Panc1 (cell line): ENCODE measurements around the gene RBM24. TPM values are rescaled to one million over a fixed set of nuclear protein-coding genes. Genes with fewer than 3 reads are reported as not detected.

Experiments used
- ATAC-seq: fragments of 200-7000 bp; cut with Tn5 transposase; 2 replicates; pipeline ENCODE4 v1.9.1; 2020; ENCODE audit warnings: mild to moderate bottlenecking, moderate library complexity
- BruUV-seq: library from RNA; stranded (reverse); fragments of 400-500 nt; replicated peaks from 2 replicates; lab custom pipeline; 2021; lab: Mats Ljungman, UMichigan
- CTCF ChIA-PET: fragments of 300-600 bp; sonication (Branson Sonifier 250); formaldehyde crosslinking; loops from one replicate; lab custom pipeline; 2022; ENCODE audit warnings: antibody characterized with exemption; lab: Charles Lee
- POLR2A ChIA-PET: fragments of 300-600 bp; sonication (Branson Sonifier 250); formaldehyde crosslinking; loops from one replicate; lab custom pipeline; 2022; ENCODE audit warnings: antibody characterized with exemption; lab: Charles Lee
- DNase-seq: peaks from one replicate; pipeline ENCODE4 v3.0.0-alpha.2; 2010; ENCODE audit warnings: low read depth, low spot score
- H3K27ac ChIP-seq: 2 replicates; pipeline ENCODE4 v1.5.1; 2011; ENCODE audit warnings: mild to moderate bottlenecking, low read length, inconsistent platforms
- H3K27me3 ChIP-seq: fragments of 200-500 bp; sonication (Bioruptor generic); 2 replicates; pipeline ENCODE4 v1.6.0; 2014; ENCODE audit warnings: low read length, inconsistent platforms; ENCODE audit not compliant: control insufficient read depth, insufficient read depth
- H3K36me3 ChIP-seq: fragments of 200-500 bp; sonication (Bioruptor generic); 2 replicates; pipeline ENCODE4 v1.5.1; 2014; ENCODE audit warnings: inconsistent platforms, mild to moderate bottlenecking, low read length, moderate library complexity; ENCODE audit not compliant: control insufficient read depth, insufficient read depth
- H3K4me1 ChIP-seq: 2 replicates; pipeline ENCODE4 v1.5.1; 2011; ENCODE audit warnings: inconsistent platforms, mild to moderate bottlenecking, low read length, moderate library complexity; ENCODE audit not compliant: control insufficient read depth, insufficient read depth
- H3K4me3 ChIP-seq, 2 experiments: 2 replicates each; pipeline ENCODE4 v1.5.1; 2011 to 2012; ENCODE audit warnings: low read depth in 2 of 2, low read length in 2 of 2, mild to moderate bottlenecking in 2 of 2, inconsistent platforms in 1 of 2, moderate library complexity in 1 of 2
- H3K9me3 ChIP-seq: fragments of 200-500 bp; sonication (Bioruptor generic); 2 replicates; pipeline ENCODE4 v1.5.1; 2014; ENCODE audit warnings: low read depth, mild to moderate bottlenecking, inconsistent platforms, low read length, moderate library complexity; ENCODE audit not compliant: control insufficient read depth, insufficient read depth
- POLR2AphosphoS5 ChIP-seq: IDR thresholded peaks from 2 replicates; pipeline ENCODE4 v1.6.1; 2012; ENCODE audit warnings: mild to moderate bottlenecking, low read depth, low read length, moderate library complexity
- SIN3A ChIP-seq: IDR thresholded peaks from 2 replicates; pipeline ENCODE4 v1.6.1; 2012; ENCODE audit warnings: low read depth, mild to moderate bottlenecking, low read length, moderate library complexity, borderline replicate concordance; ENCODE audit not compliant: insufficient read depth
- TCF7L2 ChIP-seq: IDR thresholded peaks from 2 replicates; pipeline ENCODE4 v1.6.1; 2011; ENCODE audit warnings: mild to moderate bottlenecking, low read depth, low read length, inconsistent platforms
- in situ Hi-C: cut with HindIII; loops from 2 replicates; pipeline ENCODE4 v1.10.0; 2016; ENCODE audit warnings: low sequenced_read_pairs, low pct_unique_long_range_greater_than_20kb
- intact Hi-C: fragments of 100-400 bp; cut with micrococcal nuclease; formaldehyde crosslinking; loops from one replicate; pipeline ENCODE4 v1.10.0; 2022; ENCODE audit not compliant: unreplicated experiment
- total RNA-seq: library from RNA; stranded (reverse); gene quantifications from one replicate; pipeline ENCODE4 v1.2.1, GENCODE V29; 2021; ENCODE audit not compliant: unreplicated experiment
- TF ChIP-seq, protein P1 (sequence below), 2 experiments: IDR thresholded peaks; 2 replicates each; pipeline ENCODE4 v1.6.1; 2011 to 2012; ENCODE audit warnings: low read depth in 2 of 2, control low read depth in 1 of 2, low read length in 1 of 2, mild to moderate bottlenecking in 1 of 2, moderate library complexity in 1 of 2; ENCODE audit not compliant: insufficient read depth in 1 of 2
- TF ChIP-seq, protein P2 (sequence below): fragments of 450-650 bp; IDR thresholded peaks from 2 replicates; pipeline ENCODE4 v1.5.1; 2017; ENCODE audit warnings: mild to moderate bottlenecking

The RBM24 gene
- total RNA-seq, 1 experiment from 2014 or later, result 23.0 TPM

DNA sequence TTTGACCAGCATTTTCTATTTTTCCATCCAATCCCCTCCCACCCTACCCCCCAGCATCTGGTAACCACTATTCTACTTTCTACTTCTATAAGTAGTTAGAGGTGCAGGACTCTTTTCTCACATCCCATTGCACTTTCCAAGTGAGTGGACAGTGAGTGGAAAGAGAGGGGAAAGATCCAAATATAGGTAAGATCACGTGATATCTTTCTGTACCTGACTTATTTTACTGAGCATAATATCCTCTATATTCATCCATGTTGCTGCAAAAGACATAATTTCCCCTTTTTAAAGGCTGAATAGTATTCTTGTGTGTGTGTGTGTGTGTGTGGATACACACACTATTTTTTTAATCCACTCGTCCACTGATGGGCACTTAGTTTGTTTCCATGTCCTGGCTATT lies 18.1 kb downstream of the RBM24 start:
- no TSS peak for BruUV-seq
- Histone ChIP-seq H3K9me3 (no peaks in the 10 kb centered on the region), H3K4me1 (no peaks in the 10 kb centered on the region), H3K27me3 (no peaks in the 10 kb centered on the region), H3K27ac (no peak overlapping the region), H3K36me3 (no peaks in the 10 kb centered on the region), H3K4me3 (no peak overlapping the region)
- no peak for DNase-seq
- in situ Hi-C loops, result no loop called here
- ChIA-PET CTCF (no interaction called here), POLR2A (no interaction called here)
- TF ChIP-seq, protein P1, sequence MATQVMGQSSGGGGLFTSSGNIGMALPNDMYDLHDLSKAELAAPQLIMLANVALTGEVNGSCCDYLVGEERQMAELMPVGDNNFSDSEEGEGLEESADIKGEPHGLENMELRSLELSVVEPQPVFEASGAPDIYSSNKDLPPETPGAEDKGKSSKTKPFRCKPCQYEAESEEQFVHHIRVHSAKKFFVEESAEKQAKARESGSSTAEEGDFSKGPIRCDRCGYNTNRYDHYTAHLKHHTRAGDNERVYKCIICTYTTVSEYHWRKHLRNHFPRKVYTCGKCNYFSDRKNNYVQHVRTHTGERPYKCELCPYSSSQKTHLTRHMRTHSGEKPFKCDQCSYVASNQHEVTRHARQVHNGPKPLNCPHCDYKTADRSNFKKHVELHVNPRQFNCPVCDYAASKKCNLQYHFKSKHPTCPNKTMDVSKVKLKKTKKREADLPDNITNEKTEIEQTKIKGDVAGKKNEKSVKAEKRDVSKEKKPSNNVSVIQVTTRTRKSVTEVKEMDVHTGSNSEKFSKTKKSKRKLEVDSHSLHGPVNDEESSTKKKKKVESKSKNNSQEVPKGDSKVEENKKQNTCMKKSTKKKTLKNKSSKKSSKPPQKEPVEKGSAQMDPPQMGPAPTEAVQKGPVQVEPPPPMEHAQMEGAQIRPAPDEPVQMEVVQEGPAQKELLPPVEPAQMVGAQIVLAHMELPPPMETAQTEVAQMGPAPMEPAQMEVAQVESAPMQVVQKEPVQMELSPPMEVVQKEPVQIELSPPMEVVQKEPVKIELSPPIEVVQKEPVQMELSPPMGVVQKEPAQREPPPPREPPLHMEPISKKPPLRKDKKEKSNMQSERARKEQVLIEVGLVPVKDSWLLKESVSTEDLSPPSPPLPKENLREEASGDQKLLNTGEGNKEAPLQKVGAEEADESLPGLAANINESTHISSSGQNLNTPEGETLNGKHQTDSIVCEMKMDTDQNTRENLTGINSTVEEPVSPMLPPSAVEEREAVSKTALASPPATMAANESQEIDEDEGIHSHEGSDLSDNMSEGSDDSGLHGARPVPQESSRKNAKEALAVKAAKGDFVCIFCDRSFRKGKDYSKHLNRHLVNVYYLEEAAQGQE (IDR thresholded peaks at IDR 0.05; ENCODE audit: insufficient read depth in 1 of 2, low read depth in 2 of 2, low read length in 1 of 2), result no peak
- TF ChIP-seq POLR2AphosphoS5 (no peak), TCF7L2 (no peak), SIN3A (no peak)
- ATAC-seq, result no peak
- intact Hi-C loops, result no loop called here

DNA sequence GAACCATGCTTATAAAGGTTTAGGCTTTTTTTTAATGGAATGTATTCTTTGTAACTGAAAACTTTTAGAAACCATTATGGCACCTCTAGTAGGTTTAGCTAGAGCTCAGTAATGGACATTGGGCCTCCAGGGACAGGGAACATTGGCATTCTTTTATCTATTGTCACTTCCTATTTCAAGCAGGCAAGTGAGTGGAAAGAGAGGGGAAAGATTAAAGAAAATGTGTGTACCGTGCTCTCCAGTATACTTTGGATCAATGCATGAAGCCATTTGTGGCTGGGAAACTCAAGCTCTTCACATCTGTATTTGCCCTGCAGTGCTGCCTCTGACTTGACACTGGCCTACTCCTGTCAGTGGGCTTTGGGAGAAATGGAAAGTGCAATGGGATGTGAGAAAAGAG lies 18.6 kb downstream of the RBM24 start:
- ChIA-PET POLR2A (interaction anchor here (0.6 kb wide), 1 partner anchor 938 kb away, joined by 9 read pairs; no protein-coding TSS in a partner anchor), CTCF (no interaction called here)
- BruUV-seq, result no TSS peak
- no peak for DNase-seq
- intact Hi-C loops, result no loop called here
- no peaks in the 10 kb centered on the region for H3K36me3 ChIP-seq
- no peaks in the 10 kb centered on the region for H3K9me3 ChIP-seq
- in situ Hi-C loops, result no loop called here
- no peak overlapping the region for H3K27ac ChIP-seq
- H3K27me3 ChIP-seq, result no peaks in the 10 kb centered on the region
- no peak for ATAC-seq
- H3K4me3 ChIP-seq, result no peak overlapping the region
- H3K4me1 ChIP-seq, result no peaks in the 10 kb centered on the region
- TF ChIP-seq, protein P1 (IDR thresholded peaks at IDR 0.05; ENCODE audit: insufficient read depth in 1 of 2, low read depth in 2 of 2, low read length in 1 of 2), result no peak
- TF ChIP-seq, protein P2, sequence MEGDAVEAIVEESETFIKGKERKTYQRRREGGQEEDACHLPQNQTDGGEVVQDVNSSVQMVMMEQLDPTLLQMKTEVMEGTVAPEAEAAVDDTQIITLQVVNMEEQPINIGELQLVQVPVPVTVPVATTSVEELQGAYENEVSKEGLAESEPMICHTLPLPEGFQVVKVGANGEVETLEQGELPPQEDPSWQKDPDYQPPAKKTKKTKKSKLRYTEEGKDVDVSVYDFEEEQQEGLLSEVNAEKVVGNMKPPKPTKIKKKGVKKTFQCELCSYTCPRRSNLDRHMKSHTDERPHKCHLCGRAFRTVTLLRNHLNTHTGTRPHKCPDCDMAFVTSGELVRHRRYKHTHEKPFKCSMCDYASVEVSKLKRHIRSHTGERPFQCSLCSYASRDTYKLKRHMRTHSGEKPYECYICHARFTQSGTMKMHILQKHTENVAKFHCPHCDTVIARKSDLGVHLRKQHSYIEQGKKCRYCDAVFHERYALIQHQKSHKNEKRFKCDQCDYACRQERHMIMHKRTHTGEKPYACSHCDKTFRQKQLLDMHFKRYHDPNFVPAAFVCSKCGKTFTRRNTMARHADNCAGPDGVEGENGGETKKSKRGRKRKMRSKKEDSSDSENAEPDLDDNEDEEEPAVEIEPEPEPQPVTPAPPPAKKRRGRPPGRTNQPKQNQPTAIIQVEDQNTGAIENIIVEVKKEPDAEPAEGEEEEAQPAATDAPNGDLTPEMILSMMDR, result no peak
- TF ChIP-seq TCF7L2 (no peak), POLR2AphosphoS5 (no peak), SIN3A (no peak)
